Duodenal mucosa (tissue), 2 donors: Measurements from ENCODE around the gene TNFAIP8L2.
"Not testable (repeated sequence)": the region's sequence is repeated elsewhere in the genome, so short reads cannot be mapped to it uniquely, and the experiment has no call there.

ENCODE experiments used
- H3K27ac ChIP-seq: one replicate; pipeline ENCODE4 v1.7.0; 2013; ENCODE audit warnings: low read depth, low read length
- H3K27me3 ChIP-seq, 2 donors: one replicate each; pipeline ENCODE4 v1.7.0; 2013; ENCODE audit warnings: low read length in 2 of 2, control low read depth in 1 of 2; ENCODE audit not compliant: insufficient read depth in 2 of 2, control insufficient read depth in 1 of 2
- H3K36me3 ChIP-seq, 2 donors: one replicate each; pipeline ENCODE4 v1.7.0; 2013; ENCODE audit warnings: low read length in 2 of 2, control low read depth in 1 of 2; ENCODE audit not compliant: insufficient read depth in 2 of 2, control insufficient read depth in 1 of 2
- H3K4me1 ChIP-seq, 2 donors: one replicate each; pipeline ENCODE4 v1.7.0; 2013; ENCODE audit warnings: low read length in 2 of 2, control low read depth in 1 of 2; ENCODE audit not compliant: insufficient read depth in 2 of 2, control insufficient read depth in 1 of 2
- H3K4me3 ChIP-seq, 2 donors: one replicate each; pipeline ENCODE4 v1.7.0; 2013; ENCODE audit warnings: low read length in 2 of 2, low read depth in 1 of 2
- H3K9ac ChIP-seq, 2 donors: one replicate each; pipeline ENCODE4 v1.7.0; 2013; ENCODE audit warnings: low read length in 2 of 2, low read depth in 1 of 2
- H3K9me3 ChIP-seq, 2 donors: one replicate each; pipeline ENCODE4 v1.7.0; 2013; ENCODE audit warnings: low read length in 2 of 2, control low read depth in 1 of 2; ENCODE audit not compliant: control insufficient read depth in 1 of 2

TNFAIP8L2 gene

GRCh38 chr1:151198254-151199127 is 42.0 kb downstream of the TNFAIP8L2 start, which contains the start of gene PIP5K1A:
PIP5K1A (plus strand) TSS chr1:151198552; CDS start chr1:151198997, 445 bp downstream.
- H3K27me3 ChIP-seq, result no peaks in the 10 kb centered on the region
- H3K27ac ChIP-seq, result peak within 1 kb of the TSS; percentile 80
- no peaks in the 10 kb centered on the region for H3K9me3 ChIP-seq
- peaks cover 13 to 26% of the 10 kb centered on the region in 2 donors for H3K4me1 ChIP-seq
- peaks cover 0 to 16% of the 10 kb centered on the region in 2 donors for H3K36me3 ChIP-seq
- peak within 1 kb of the TSS; percentile 92 to 96 for H3K4me3 ChIP-seq
- peak within 1 kb of the TSS; percentile 83 to 92 for H3K9ac ChIP-seq

GRCh38 chr1:151199873-151200581 is 43.6 kb downstream of the TNFAIP8L2 start:
- Histone ChIP-seq H3K4me1 (peaks cover 13 to 22% of the 10 kb centered on the region in 2 donors), H3K27me3 (no peaks in the 10 kb centered on the region), H3K36me3 (peaks cover 0 to 20% of the 10 kb centered on the region in 2 donors), H3K9me3 (no peaks in the 10 kb centered on the region), H3K4me3 (peak overlapping the region; percentile 92 to 96), H3K27ac (no peak overlapping the region), H3K9ac (peak overlapping the region; percentile 83 to 92)

GRCh38 chr1:151205381-151205965 is 49.0 kb downstream of the TNFAIP8L2 start:
- not testable (repeated sequence) for H3K9me3 ChIP-seq, H3K9ac ChIP-seq
- peaks cover 0 to 47% of the 10 kb centered on the region in 2 donors for H3K36me3 ChIP-seq

More at GRCh38 chr1:151205381-151205965, 49.0 kb downstream of the TNFAIP8L2 start:
- H3K4me1 ChIP-seq, H3K27ac ChIP-seq, H3K4me3 ChIP-seq, H3K27me3 ChIP-seq: not testable (repeated sequence)
